ENCODE results near the gene SCARF2.

Gene SCARF2

DNA sequence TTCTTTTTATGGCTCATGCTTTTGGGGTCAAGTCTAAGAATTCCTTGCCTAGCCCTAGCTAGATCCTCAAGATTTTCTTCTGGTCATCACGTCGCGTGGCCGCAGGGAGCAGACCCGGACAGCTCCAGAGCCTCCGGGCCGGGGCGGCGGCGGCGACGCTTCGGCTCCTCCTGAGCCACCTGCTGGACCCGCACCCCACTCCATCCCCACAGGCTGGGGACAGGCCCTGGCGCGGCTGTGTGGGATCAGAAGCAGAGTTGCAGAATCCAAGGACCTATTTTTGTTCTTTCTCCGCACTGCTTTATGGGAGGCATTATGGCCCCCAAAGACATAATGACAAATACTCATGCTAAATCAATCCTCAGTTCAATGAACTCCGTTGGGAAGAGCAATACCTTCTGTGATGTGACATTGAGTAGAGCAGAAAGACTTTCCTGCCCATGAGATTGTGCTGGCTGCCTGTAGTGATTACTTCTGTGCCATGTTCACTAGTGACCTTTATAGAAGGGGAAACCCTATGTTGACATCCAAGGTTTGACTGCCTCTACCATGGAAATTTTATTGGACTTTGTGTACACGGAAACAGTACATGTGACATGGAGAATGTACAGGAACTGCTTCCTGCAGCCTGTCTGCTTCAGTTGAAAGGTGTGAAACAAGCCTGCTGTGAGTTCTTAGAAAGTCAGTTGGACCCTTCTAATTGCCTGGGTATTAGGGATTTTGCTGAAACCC lies 12.4 kb upstream of the SCARF2 start:
- no peak for TF ChIP-seq GATA3 (IDR thresholded peaks at IDR 0.05; ENCODE audit: low read depth, low read length)
- no peak for TF ChIP-seq GATA2 (IDR thresholded peaks at IDR 0.05; ENCODE audit: low read depth, low read length)

GRCh38 chr22:20448630-20449029 lies 11.0 kb upstream of the SCARF2 start:
- TF ChIP-seq GATA2 (IDR thresholded peaks at IDR 0.05; ENCODE audit: low read depth, low read length) (no peak), GATA3 (IDR thresholded peaks at IDR 0.05; ENCODE audit: low read depth, low read length) (no peak)

- TF ChIP-seq GATA3 (IDR thresholded peaks at IDR 0.05; ENCODE audit: low read depth, low read length): no peak
- TF ChIP-seq GATA2 (IDR thresholded peaks at IDR 0.05; ENCODE audit: low read depth, low read length): no peak
Measured at GRCh38 chr22:20446383-20446970, 8.9 kb upstream of the SCARF2 start.

- TF ChIP-seq GATA2 (IDR thresholded peaks at IDR 0.05; ENCODE audit: low read depth, low read length) (no peak), GATA3 (IDR thresholded peaks at IDR 0.05; ENCODE audit: low read depth, low read length) (no peak)
Measured at GRCh38 chr22:20444325-20444724, 6.7 kb upstream of the SCARF2 start.

DNA sequence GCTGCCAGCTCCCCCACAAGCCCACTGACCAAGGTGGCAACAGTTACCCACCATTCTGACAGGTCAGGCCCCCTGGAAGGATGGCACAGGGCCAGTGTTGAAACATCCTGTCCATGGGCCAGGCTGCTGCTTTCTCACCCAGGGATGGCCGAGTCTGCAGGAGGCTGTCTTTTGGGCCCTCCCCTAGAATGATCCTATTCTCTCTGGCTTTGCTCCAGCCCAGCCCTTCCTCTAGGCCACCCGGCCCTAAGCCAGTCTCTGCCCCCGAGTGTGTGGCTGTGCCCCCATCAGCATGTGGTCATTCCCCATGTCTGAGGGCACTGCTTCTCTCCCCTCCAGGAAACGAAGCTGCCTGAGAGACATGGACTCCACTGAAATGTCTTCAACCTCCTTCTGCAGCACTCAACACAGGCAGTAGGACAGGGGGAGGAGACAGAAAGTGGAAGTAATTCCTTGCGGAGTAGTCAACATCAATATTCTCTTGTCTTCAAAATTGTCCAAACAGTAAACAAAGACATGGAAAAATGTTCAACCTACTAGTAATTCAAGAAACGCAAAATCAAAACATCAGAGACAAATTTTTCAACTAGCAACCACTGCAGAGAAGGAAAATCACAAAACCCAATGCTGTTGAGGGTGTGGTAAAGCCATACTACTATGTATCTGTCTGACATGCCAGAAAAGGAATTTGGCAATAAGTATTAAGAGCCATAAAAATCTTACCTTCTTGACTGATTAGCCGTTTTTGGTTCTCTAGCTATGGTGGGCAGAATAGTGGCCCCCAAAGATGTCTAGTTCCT lies 5.1 kb upstream of the SCARF2 start:
- TF ChIP-seq GATA2 (IDR thresholded peaks at IDR 0.05; ENCODE audit: low read depth, low read length) (no peak), GATA3 (IDR thresholded peaks at IDR 0.05; ENCODE audit: low read depth, low read length) (no peak)

DNA sequence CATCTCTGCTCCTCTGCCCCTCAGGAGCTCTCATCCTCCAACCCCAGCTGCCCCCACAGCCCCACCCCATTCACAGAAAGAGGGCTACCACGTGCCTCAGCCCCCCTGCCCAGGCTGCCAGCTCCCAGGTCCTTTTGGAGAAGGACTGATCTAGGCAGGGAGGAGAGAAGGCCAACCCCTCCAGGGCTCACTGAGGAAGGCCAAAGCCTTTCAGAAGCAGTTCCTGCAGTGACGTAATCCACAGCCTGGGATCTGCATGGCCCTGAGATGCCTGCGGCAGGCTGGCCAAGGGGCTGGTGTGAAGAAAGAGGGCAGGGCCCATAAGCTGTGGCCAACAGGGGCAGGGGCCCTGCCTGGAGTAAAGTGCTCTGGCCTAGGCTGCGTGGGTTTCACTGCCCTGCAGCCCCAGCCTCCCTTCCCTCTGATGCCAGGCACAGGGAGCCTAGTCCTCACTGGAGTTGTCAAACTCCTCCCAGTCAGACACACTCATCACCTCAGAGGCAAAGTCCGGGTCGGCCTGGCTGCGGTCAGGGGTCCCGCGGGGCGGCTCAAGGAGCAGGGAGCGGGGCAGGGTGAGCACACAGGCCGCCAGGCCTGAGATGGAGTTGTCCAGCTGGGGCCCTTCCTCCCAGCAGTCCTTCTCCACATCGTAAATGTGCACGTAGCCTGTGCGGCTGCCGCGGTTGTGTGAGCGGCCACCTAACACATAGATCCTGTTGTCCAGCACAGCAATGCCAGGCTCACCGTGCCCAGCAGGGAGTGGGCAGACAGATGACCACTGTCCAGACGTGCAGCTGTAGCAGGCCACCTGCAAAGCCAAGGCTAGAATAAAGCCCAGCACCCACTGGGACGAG lies 4.2 kb upstream of the SCARF2 start:
- TF ChIP-seq GATA3 (IDR thresholded peaks at IDR 0.05; ENCODE audit: low read depth, low read length): no peak
- TF ChIP-seq GATA2 (IDR thresholded peaks at IDR 0.05; ENCODE audit: low read depth, low read length): no peak

GRCh38 chr22:20440637-20441591 lies 3.3 kb upstream of the SCARF2 start:
- no peak for TF ChIP-seq GATA3 (IDR thresholded peaks at IDR 0.05; ENCODE audit: low read depth, low read length)
- no peak for TF ChIP-seq GATA2 (IDR thresholded peaks at IDR 0.05; ENCODE audit: low read depth, low read length)

GRCh38 chr22:20439928-20440575 lies 2.4 kb upstream of the SCARF2 start:
- TF ChIP-seq GATA3 (IDR thresholded peaks at IDR 0.05; ENCODE audit: low read depth, low read length) (no peak), GATA2 (IDR thresholded peaks at IDR 0.05; ENCODE audit: low read depth, low read length) (no peak)

GRCh38 chr22:20439556-20439927 lies 1.9 kb upstream of the SCARF2 start:
- no peak for TF ChIP-seq GATA3 (IDR thresholded peaks at IDR 0.05; ENCODE audit: low read depth, low read length)
- no peak for TF ChIP-seq GATA2 (IDR thresholded peaks at IDR 0.05; ENCODE audit: low read depth, low read length)

GRCh38 chr22:20438678-20439492 lies 1.3 kb upstream of the SCARF2 start:
- TF ChIP-seq GATA2 (IDR thresholded peaks at IDR 0.05; ENCODE audit: low read depth, low read length): no peak
- TF ChIP-seq GATA3 (IDR thresholded peaks at IDR 0.05; ENCODE audit: low read depth, low read length): no peak

DNA sequence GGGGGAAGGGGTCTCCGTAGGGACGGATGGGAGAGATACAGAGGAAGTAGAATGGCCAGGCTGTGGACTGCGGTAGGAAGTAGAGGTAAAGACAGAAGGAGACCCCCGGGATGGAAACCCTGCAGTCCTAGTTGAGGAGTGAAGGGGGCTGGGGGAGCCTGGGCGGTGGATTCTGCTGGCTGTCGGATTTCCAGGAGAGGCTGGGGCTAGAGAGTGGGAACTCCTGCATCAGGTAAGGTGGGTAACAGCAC lies 727 bp upstream of the SCARF2 start:
- TF ChIP-seq GATA3 (IDR thresholded peaks at IDR 0.05; ENCODE audit: low read depth, low read length) (no peak), GATA2 (IDR thresholded peaks at IDR 0.05; ENCODE audit: low read depth, low read length) (no peak)
